Esophagus (tissue), 2 donors: Measurements from ENCODE around the gene LCN2. TPM values are rescaled to one million over a fixed set of nuclear protein-coding genes. Genes with fewer than 3 reads are reported as not detected.

Source experiments
- H3K27ac ChIP-seq, 2 donors: one replicate each; pipeline ENCODE4 v1.5.1; 2013; ENCODE audit warnings: low read depth in 2 of 2, mild to moderate bottlenecking in 2 of 2, inconsistent platforms in 1 of 2, low read length in 1 of 2, moderate library complexity in 1 of 2
- H3K27me3 ChIP-seq, 2 donors: one replicate each; pipeline ENCODE4 v1.6.1; 2013; ENCODE audit warnings: low read length in 2 of 2, control low read depth in 1 of 2, mild to moderate bottlenecking in 1 of 2; ENCODE audit not compliant: insufficient read depth in 2 of 2, control insufficient read depth in 1 of 2
- H3K36me3 ChIP-seq, 2 donors: one replicate each; pipeline ENCODE4 v1.6.1; 2013; ENCODE audit warnings: low read length in 1 of 2; ENCODE audit not compliant: control insufficient read depth in 2 of 2, insufficient read depth in 2 of 2
- H3K4me1 ChIP-seq, 2 donors: one replicate each; pipeline ENCODE4 v1.6.1; 2013; ENCODE audit warnings: low read length in 1 of 2; ENCODE audit not compliant: control insufficient read depth in 2 of 2, insufficient read depth in 2 of 2
- H3K4me3 ChIP-seq, 2 donors: one replicate each; pipeline ENCODE4 v1.5.1; 2013; ENCODE audit warnings: low read length in 2 of 2, mild to moderate bottlenecking in 2 of 2, low read depth in 1 of 2, moderate library complexity in 1 of 2
- H3K9me3 ChIP-seq, 2 donors: one replicate each; pipeline ENCODE4 v1.6.1; 2013; ENCODE audit warnings: mild to moderate bottlenecking in 2 of 2, low read depth in 1 of 2, low read length in 1 of 2, moderate library complexity in 1 of 2; ENCODE audit not compliant: control insufficient read depth in 2 of 2, insufficient read depth in 1 of 2
- WGBS, 2 donors: extraction: QIAGEN DNeasy Blood & Tissue Kit; methylation state at CpG; one replicate each; pipeline ENCODE4 v1.1.7; 2013; 5-methylcytosine and 5-hydroxymethylcytosine counted together
- polyA plus RNA-seq, 2 donors: library from polyadenylated mRNA; stranded (reverse); fragments of 200-250 nt; gene quantifications; one replicate each; pipeline ENCODE4 v1.2.3, GENCODE V29; 2013
- donor health status: healthy with polysubstance abuse.
- donor health status: Bipolar disorder and iron deficiency.

Gene LCN2
- polyA plus RNA-seq, 2 donors, result 1,061 to 2,097 TPM

DNA sequence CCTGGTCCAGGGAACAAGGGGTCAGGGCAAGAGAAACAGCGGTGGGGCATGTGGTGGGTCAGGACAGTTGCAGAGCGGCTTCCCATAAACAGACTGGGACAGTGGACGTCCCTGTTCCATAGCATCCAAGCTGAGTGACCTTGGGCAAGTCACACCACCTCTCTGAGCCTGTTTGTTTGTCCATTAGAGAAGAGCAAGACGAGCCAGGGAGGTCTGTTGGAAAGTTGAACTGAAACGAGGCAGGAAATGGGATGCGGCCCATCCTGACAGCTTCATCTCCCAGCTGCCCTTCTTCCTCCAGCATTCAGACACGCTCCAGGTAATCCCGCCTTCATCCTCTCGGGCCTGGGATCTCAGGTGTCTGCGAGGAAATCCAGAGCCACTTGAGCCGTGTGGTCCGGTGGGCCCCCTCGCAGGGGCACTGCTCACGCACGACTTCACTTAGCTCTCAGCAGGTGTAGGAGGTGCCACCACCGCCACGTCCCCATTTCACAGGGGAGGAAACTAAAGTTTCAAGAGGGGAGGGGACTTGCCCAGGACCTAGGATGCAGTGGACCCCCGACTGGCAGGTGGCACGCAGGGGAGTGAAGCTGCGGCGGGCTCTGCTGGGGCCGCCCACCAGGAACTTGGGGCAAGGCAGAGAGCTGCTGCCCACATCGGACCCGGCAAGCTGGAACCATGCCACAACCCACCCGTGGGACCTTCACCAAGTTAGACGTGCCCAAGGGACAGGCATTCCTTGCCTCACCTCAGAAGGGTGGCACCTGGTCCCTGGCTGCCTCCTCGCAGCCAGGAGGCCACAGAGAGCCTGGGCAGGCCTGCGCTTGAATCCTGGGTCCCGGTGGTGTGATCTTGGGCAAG, 34.7 kb upstream of the LCN2 start:
- Histone ChIP-seq H3K27ac (peak overlapping the region in 1 of 2 donors; percentile 14), H3K9me3 (peaks cover 0 to 4% of the 10 kb centered on the region in 2 donors), H3K36me3 (peaks cover 0 to 15% of the 10 kb centered on the region in 2 donors), H3K4me3 (no peak overlapping the region), H3K27me3 (no peaks in the 10 kb centered on the region), H3K4me1 (no peaks in the 10 kb centered on the region)
- 70 to 82% methylated on average over 29 of the region's 29 CpGs for WGBS, 2 donors

DNA sequence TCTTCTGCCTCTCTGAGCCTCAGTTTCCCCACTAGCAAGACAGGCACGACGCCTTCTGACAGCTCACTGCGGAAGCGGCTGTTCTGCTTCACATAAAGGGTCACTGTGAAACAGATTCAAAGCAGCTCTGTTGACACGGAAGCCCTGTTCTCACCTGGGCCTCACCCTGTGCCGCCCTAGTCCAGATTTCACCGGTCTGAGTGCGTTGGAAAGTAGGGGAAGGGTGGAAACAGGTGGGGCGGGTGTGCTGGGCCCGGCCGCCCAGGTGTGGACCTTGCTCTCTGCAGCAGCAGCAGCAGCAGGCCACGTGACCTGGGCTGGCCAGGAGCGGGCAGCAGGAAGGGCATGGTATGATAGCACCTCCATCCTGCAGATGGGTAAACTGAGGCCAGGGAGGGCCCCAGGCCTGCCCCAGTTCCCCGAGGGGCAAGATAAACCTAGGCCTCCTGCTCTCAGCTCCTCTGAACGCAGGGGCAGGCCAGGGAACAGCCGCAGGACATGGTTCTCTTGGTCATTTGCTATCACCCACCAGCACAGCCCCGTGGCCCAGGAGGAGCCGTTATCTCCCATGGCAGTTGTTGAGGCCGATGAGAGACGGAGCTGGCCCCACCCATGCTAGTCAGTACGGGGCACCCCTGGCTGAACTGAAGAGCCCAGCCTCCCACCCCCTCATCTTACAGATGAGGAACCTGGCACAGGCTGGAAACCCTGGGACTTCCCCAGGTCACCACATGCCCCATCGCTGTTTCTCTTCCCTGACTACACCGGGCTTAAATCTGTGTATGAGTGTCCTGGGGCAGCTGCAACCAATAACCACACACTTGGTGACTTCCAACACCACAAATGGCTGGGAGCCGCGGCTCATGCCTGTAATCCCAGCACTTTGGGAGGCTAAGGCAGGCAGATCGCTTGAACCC, 33.8 kb upstream of the LCN2 start:
- H3K27me3 ChIP-seq, result no peaks in the 10 kb centered on the region
- WGBS, 2 donors, result 71 to 86% methylated on average over 26 of the region's 26 CpGs
- H3K27ac ChIP-seq, result peak overlapping the region in 1 of 2 donors; percentile 14
- H3K4me3 ChIP-seq, result no peak overlapping the region
- peaks cover 0 to 13% of the 10 kb centered on the region in 2 donors for H3K36me3 ChIP-seq
- H3K9me3 ChIP-seq, result peaks cover 0 to 4% of the 10 kb centered on the region in 2 donors
- H3K4me1 ChIP-seq, result no peaks in the 10 kb centered on the region

- Histone ChIP-seq H3K9me3 (peaks cover 0 to 4% of the 10 kb centered on the region in 2 donors), H3K27me3 (no peaks in the 10 kb centered on the region), H3K4me3 (no peak overlapping the region), H3K4me1 (no peaks in the 10 kb centered on the region), H3K36me3 (peaks cover 0 to 23% of the 10 kb centered on the region in 2 donors), H3K27ac (no peak overlapping the region)
- 86 to 87% methylated on average over 16 of the region's 16 CpGs for WGBS, 2 donors
Observed at GRCh38 chr9:128116104-128117083, 32.9 kb upstream of the LCN2 start.

GRCh38 chr9:128117613-128118471, 31.4 kb upstream of the LCN2 start:
- WGBS, 2 donors, result 12 to 16% methylated on average over 27 of the region's 27 CpGs
- Histone ChIP-seq H3K36me3 (peaks cover 5 to 33% of the 10 kb centered on the region in 2 donors), H3K27ac (peak overlapping the region in 1 of 2 donors; percentile 35), H3K4me1 (no peaks in the 10 kb centered on the region), H3K4me3 (no peak overlapping the region), H3K27me3 (no peaks in the 10 kb centered on the region), H3K9me3 (peaks cover 0 to 4% of the 10 kb centered on the region in 2 donors)

DNA sequence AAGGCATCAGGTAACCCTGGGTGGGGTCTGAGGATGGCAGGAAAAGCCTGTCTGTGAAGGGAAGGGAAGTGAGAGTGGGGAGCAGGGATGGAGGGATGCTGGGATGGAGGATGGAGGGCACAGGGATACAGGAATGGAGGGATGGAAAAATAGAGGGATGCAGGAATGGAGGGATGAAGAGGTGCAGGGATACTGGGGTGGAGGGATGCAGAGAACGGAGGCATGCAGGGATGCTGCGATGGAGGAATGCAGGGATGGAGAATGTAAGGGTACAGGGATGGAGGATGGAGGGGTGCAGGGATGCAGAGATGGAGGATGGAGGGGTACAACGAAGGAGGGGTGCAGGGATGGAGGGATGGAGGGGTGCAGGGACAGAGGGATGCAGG, 30.8 kb upstream of the LCN2 start:
- peaks cover 6 to 34% of the 10 kb centered on the region in 2 donors for H3K36me3 ChIP-seq

DNA sequence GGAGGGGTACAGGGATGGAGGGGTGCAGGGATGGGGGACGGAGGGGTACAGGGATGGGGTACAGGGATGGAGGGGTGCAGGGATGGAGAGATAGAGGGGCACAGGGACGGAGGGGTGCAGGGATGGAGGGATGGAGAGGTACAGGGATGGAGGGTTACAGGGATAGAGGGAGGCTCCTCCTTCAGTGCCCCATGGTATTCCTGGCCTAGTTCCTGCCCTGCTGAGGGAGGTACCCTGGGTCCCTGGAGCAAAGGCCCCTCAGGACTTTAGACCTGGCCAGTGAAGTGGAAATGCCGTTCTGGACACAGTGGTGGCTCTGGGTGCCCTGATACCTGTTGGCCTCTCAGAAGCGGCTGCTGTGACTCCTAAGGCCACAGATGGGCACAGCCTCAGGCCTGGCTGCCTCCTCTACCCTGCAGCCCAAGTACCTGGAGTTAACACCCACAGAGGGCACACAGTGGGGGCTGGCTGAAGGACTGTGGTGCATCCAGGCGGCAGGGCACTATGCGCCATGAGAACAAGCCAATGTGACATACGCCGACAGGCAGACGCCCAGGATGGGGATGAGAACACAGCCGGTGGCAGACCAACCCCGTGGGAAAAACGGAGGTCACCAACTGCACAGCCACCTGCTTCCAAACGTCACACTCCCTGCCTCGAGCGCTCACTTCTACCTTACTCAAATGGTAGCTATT, 30.1 kb upstream of the LCN2 start:
- H3K9me3 ChIP-seq, result no peaks in the 10 kb centered on the region
- peaks cover 6 to 32% of the 10 kb centered on the region in 2 donors for H3K36me3 ChIP-seq
- 65 to 70% methylated on average over 14 to 15 of the region's 15 CpGs for WGBS, 2 donors
- H3K4me3 ChIP-seq, result no peak overlapping the region
- H3K27me3 ChIP-seq, result no peaks in the 10 kb centered on the region
- H3K4me1 ChIP-seq, result no peaks in the 10 kb centered on the region
- H3K27ac ChIP-seq, result no peak overlapping the region

More for the DNA sequence above, 30.8 kb upstream of the LCN2 start:
- peaks cover 0 to 3% of the 10 kb centered on the region in 2 donors for H3K9me3 ChIP-seq
- H3K4me1 ChIP-seq, result no peaks in the 10 kb centered on the region
- 45 to 55% methylated on average over 3 of the region's 3 CpGs for WGBS, 2 donors
- H3K27ac ChIP-seq, result no peak overlapping the region
- H3K4me3 ChIP-seq, result no peak overlapping the region
- H3K27me3 ChIP-seq, result no peaks in the 10 kb centered on the region

- WGBS, 2 donors, result 78 to 81% methylated on average over 20 of the region's 20 CpGs
- H3K4me1 ChIP-seq, result peaks cover 0 to 2% of the 10 kb centered on the region in 2 donors
- no peaks in the 10 kb centered on the region for H3K9me3 ChIP-seq
- H3K27ac ChIP-seq, result no peak overlapping the region
- H3K36me3 ChIP-seq, result peaks cover 6 to 37% of the 10 kb centered on the region in 2 donors
- no peaks in the 10 kb centered on the region for H3K27me3 ChIP-seq
- no peak overlapping the region for H3K4me3 ChIP-seq
Observed at GRCh38 chr9:128120061-128120740, 29.1 kb upstream of the LCN2 start.
